Activated naive CD4-positive, alpha-beta T cell treated with anti-CD3 and anti-CD28 coated beads, Interleukin-2, amount 50 U/mL, for 72 hours (primary cell): ENCODE results near the gene EPS15. TPM values are rescaled to one million over a fixed set of nuclear protein-coding genes. Genes with fewer than 3 reads are reported as not detected.

Experiments used
- ATAC-seq, 2 donors: fragments of 150-1000 bp; cut with Tn5 transposase; 2 replicates each; pipeline ENCODE4 v1.10.0; 2021; ENCODE audit warnings: mild to moderate bottlenecking in 2 of 2, moderate library complexity in 2 of 2
- DNase-seq, 2 donors: peaks; one replicate each; pipeline ENCODE4 v3.0.0; 2021 to 2022; ENCODE audit warnings: low spot score in 2 of 2
- H3K27ac Mint-ChIP-seq, 2 donors: one replicate each; pipeline ENCODE4 v1.8.0; 2022; ENCODE audit warnings: mild to moderate bottlenecking in 2 of 2, mixed read lengths in 2 of 2
- H3K36me3 Mint-ChIP-seq, 2 donors: one replicate each; pipeline ENCODE4 v1.8.0; 2022; ENCODE audit warnings: mixed read lengths in 2 of 2
- H3K9me3 Mint-ChIP-seq, 2 donors: one replicate each; pipeline ENCODE4 v1.8.0; 2022; ENCODE audit warnings: mixed read lengths in 2 of 2
- total RNA-seq, 2 donors: library from RNA; stranded (reverse); gene quantifications; one replicate each; pipeline ENCODE4 v1.2.3, GENCODE V29; 2022

Gene EPS15
- total RNA-seq, 2 donors from 2014 or later = 56.4 to 59.9 TPM

DNA sequence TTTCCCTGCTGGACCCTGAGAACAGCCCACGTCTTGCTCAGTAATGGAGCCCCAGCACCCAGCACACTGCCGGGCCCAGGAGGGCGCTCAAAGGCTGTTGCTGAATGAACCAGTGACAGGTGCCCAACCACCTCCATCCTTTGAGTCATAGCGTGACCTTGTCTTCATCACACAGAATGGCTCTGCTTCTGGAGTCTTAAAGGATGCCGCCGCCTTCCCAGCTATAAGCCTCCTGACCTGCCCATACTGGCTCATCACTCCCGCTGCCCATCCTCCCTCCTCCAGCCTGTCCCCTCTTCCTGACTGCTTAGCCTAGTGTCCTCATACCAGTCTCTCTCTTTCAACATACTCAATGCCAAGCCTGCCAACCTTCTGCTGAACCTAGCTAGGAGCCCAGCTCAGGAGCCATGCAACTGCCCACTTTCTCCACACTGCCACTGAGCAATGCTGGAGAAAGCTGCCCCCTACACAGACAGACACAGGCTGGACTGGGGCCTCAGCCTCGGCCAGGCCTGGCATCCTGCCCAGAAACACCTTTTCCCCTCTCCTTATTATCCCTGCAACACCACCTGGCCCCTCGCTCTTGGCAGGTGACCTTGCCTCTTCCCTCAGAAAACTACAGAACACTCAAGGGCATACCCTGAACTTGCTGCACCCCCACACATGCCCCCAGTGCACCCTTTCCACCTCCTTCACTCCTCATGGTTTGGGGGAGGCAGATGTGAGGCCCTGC, 202.8 kb downstream of the EPS15 start:
- H3K36me3 Mint-ChIP-seq = no peaks in the 10 kb centered on the region
- H3K9me3 Mint-ChIP-seq = no peaks in the 10 kb centered on the region
- DNase-seq (no peak), ATAC-seq (peak; percentile 29 to 52)
- peak overlapping the region; percentile 9 to 79 for H3K27ac Mint-ChIP-seq

DNA sequence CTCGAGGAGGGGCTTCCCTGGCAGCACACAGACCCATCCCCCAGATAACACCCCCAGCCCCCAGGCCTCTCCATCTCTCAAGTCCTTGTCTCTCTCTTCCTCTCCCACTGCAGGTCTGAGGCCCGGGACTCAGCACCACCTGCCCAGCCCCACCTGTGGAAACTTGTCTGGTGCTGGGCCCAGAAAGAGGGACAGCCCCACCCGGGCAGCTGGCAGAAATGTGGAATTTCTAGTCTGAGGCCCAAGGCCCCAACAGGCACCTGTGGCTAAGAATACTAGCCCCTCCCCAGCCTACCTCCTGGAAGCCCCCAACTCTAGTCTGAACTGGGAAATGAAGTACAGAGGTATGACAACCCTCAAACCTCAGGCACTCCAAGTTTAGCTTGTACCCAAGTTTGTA, 204.1 kb downstream of the EPS15 start:
- Mint-ChIP-seq H3K9me3 (no peaks in the 10 kb centered on the region), H3K36me3 (no peaks in the 10 kb centered on the region), H3K27ac (peak overlapping the region; percentile 9 to 66)
- ATAC-seq = no peak
- DNase-seq = no peak

DNA sequence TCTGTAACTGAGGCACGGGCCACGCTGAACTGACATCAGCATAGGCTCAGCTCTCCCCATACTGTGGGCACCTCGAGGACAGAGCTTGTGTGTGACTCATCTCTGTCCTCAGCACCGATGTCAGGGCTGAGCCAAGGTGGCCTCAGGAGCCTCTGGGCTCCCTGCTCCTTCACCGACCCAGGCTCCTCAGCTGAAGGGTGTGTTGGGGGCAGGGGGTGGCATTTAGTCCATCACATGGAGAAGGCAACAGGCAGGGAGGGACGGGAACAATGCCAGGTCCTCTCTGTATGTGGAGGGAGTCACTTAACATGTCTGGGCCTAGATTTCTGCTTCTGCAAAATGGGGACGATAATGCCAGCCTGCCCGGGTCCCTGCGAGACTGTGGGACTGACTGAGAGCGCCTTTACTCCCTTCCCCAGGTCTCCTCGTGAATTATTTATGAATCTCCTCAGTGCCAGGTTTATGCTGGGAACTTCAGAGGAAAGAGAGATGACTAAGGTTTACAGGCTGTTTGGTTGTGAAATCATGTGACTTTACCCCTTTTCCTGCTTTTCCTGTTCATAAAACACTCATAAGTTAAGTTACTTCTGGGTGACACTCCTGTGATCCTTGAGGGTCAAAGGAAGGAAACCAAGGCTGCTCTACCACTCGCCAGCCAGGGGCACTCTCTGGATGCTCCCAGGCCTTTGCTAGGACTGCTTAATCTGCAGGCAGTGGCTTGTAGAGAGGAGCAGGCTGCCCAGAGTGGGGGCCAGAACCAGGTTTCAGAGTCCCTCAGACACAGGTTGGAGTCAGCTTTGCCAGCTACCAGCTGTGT, 204.9 kb downstream of the EPS15 start:
- no peaks in the 10 kb centered on the region for H3K36me3 Mint-ChIP-seq
- ATAC-seq (peak; percentile 77 to 80), DNase-seq (peak in 1 of 2 donors; percentile 24)
- H3K27ac Mint-ChIP-seq = peak overlapping the region; percentile 45 to 73
- H3K9me3 Mint-ChIP-seq = no peaks in the 10 kb centered on the region

DNA sequence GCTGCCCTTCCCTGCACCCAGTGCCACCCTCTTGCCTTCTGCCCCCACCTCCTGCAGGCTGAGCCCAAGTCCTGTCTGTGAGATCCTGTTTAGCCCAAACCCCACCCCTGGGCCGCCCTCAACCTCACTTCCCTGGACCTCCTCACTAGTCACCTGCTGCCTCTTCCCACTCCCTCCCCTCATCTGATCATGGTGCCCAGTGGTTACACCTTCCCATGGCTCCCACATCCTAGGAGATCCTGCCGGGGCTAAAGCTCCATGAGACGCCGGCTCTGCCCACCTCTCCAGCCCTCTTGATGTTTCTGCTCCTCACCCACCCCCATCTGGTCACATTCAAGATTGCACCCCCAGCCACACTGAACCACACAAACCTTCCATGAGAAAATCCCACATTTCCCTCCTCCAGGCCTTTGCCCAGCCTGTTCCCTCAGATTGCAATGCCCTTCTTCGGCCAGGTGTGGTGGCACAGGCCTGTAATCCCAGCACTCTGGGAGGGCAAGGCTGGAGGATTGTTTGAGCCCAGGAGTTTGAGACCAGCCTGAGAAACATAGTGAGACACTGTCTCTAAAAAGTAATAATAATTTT, 205.7 kb downstream of the EPS15 start:
- Mint-ChIP-seq H3K27ac (peak overlapping the region; percentile 45 to 73), H3K36me3 (no peaks in the 10 kb centered on the region), H3K9me3 (no peaks in the 10 kb centered on the region)
- ATAC-seq (no peak), DNase-seq (no peak)

DNA sequence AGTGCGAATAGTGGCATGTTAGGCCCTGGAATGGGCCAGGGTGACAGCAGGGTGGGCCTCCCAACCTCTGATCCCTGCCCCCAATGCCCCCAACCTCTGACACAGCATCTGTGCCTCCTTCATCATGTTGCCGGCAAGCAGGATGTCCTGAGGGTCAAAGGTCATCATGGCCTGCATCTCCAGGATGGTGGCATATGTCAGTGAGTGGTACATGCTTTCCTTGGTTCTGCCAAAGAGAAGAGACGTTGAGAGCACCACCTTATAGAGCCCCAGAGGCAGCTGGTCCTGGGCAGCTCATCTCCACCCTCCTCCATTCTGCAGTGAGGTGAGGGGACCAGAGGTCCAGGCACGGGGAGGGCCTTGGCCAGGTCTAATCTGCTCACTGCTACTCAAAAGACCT, 206.3 kb downstream of the EPS15 start:
- Mint-ChIP-seq H3K9me3 (no peaks in the 10 kb centered on the region), H3K36me3 (no peaks in the 10 kb centered on the region), H3K27ac (no peak overlapping the region)
- no peak for ATAC-seq
- no peak for DNase-seq

DNA sequence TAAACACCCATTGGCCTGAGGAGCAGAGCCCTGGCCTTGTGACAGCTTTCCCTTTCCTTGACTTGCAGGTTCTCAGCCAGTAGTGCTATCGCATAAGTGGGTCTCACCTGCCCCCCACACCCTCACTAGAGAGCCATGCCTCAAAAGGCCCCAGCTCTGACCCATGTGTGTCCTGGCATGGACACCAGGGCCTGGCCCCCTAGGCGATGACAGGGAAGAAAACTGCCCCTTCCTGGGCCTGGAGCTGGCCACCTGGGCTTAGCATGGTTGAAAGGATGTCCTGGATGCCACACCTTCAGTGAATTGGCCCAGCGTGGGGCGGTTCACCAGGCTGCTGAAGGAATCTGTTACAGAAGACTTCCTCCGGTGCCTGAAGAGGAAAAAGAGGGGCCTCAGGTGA, 207.2 kb downstream of the EPS15 start:
- no peaks in the 10 kb centered on the region for H3K9me3 Mint-ChIP-seq
- H3K36me3 Mint-ChIP-seq = no peaks in the 10 kb centered on the region
- ATAC-seq (no peak), DNase-seq (no peak)
- H3K27ac Mint-ChIP-seq = peak overlapping the region in 1 of 2 donors; percentile 37

DNA sequence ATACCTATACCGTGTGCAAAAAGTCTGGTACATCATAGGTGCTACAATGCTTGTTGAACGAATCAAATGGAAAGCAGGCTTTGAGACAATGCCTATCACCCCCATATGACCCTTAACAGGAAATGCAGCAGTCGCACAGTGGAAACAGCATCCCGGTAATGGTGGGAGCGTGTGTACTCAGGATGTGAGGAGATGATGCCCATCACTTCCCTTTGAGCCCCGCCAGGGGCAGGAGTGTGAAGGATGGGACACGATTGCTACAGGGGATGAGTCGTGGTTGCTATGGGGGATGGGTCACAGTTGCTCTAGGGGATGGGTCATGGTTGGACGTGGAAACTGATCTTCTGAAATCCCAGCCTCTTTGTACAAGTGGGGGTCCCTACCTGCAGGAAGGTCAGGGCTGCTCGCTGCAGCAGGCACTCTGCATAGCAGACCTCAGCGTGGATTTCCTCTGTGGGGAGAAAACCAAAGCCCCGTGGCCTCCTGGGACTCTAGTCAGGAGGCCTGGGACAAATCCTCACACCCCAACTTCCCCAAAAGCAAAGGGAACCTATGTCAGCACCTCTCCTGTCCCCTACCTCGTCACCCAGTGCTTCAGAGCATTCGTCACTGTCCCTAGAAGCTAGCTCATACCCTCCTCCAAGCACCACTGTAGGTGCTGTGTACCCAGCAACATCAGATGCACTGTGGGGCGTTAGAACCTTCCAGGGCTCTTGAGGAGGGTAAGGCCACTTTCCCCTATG, 208.0 kb downstream of the EPS15 start:
- H3K36me3 Mint-ChIP-seq = no peaks in the 10 kb centered on the region
- DNase-seq (no peak), ATAC-seq (no peak)
- no peaks in the 10 kb centered on the region for H3K9me3 Mint-ChIP-seq
- no peak overlapping the region for H3K27ac Mint-ChIP-seq

DNA sequence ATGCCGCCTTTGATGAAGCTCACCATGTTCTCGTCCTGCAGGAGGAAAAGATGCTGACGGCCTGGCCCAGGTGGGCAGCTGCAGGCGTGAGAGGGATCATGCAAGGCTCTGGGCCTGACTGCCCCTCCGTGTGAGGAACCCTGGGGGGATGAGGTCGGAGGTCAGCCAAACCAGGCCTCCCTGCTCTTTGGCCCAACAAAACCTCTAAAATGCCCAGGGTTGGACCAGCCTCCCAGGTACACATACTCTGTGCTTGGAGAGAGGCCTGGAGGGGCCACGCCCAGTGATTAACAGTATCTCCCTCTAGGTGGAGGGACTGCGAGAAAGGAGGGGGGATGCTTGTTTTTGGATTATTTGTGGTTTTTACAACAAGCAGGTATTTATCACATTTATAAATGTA, 209.8 kb downstream of the EPS15 start:
- no peaks in the 10 kb centered on the region for H3K36me3 Mint-ChIP-seq
- no peak for ATAC-seq
- H3K27ac Mint-ChIP-seq = no peak overlapping the region
- no peak for DNase-seq
- no peaks in the 10 kb centered on the region for H3K9me3 Mint-ChIP-seq

DNA sequence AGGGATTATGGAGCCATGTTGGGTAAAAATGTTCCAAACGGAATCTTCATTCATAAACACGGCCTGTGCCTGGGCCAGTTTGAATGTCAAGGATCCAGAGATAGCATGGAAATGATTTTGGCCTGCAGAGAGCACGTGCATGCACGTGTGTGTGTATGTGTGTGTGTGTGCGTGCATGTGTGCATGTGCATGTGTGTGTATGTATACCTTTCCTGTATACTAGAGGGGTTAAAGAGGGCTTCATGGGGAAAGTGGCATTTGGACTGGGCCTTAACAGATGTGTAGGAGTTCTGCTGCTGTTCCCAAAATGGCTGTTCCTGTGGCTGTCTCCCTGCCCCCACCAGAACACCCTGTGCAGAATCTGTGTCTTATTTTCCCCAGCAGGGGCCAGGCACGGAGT, 210.4 kb downstream of the EPS15 start:
- no peak for ATAC-seq
- no peak overlapping the region for H3K27ac Mint-ChIP-seq
- H3K36me3 Mint-ChIP-seq = no peaks in the 10 kb centered on the region
- H3K9me3 Mint-ChIP-seq = no peaks in the 10 kb centered on the region
- DNase-seq = no peak

DNA sequence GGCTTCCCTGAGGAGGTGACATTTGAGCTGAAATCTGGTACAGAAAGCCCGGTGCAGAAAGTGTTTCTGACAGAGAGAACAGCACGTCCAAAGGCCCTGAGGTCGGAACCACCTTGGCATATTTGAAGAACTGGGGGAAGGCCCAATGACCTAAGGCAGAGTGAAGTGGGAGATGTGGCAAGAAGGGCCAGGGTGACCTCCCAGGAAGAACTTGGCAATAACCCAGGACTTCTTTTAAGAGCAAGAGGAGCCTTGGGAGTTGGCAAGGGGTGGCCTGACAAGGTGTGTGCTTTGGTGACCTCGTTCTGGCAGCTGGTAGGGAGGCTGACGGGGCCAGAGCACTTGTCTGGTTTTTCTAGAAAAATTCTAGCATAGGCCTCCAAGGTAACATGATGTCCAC, 212.1 kb downstream of the EPS15 start:
- ATAC-seq (no peak), DNase-seq (no peak)
- Mint-ChIP-seq H3K36me3 (no peaks in the 10 kb centered on the region), H3K9me3 (no peaks in the 10 kb centered on the region), H3K27ac (peak overlapping the region in 1 of 2 donors; percentile 15)

DNA sequence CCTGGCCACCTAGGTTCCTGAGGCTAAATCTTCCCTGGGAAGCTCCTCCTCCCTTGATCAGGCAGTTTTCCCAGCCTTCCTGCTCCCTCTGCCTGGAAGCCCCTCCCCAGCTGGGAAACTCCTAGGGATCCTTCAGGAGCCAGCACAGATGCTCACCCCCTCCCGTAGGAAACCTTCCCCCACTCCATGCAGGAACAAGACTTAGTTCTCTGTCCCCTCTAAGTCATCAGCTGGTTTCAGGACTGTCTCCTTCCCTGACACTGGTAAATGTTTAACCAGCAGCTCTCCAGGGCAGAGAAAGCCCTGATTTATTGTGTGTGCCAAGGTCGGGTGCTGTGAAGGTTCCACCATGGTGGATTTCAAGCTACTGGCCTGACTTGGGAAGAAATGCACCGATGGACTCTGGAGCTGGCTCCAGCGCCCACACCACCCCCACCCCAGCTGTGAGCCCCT, 213.7 kb downstream of the EPS15 start:
- no peaks in the 10 kb centered on the region for H3K9me3 Mint-ChIP-seq
- no peak for ATAC-seq
- no peak overlapping the region for H3K27ac Mint-ChIP-seq
- no peaks in the 10 kb centered on the region for H3K36me3 Mint-ChIP-seq
- no peak for DNase-seq

DNA sequence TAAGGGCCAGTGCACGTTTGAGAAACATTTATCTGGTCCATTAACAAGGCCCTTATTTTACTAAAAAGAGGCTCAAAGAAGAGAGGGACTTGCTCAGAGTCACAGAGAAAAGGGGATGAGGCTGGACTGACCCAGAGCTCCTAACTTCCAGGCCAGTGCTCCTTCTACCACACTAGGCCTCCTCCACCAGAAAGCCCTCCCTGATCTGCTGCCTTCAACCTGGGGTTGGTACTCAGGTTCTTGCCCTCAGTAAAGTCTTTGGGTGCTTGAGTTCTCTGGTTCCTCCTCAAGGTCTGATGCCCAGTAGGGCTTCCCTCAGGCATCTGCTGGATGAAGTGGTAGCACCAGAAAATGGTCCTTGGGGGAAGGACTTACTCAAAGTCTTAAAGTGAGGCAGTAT, 214.7 kb downstream of the EPS15 start:
- Mint-ChIP-seq H3K36me3 (no peaks in the 10 kb centered on the region), H3K27ac (peak overlapping the region in 1 of 2 donors; percentile 54), H3K9me3 (no peaks in the 10 kb centered on the region)
- no peak for ATAC-seq
- no peak for DNase-seq

Other genes starting within 250 kb of the EPS15 start
- 1 to 10 TPM in 1 of 2 donors, under 1 TPM in 1; 0.61 to 1.1 TPM for gene TTC39A, start 188.7 kb downstream of the EPS15 start, total RNA-seq
- 10 to 100 TPM; 36.1 to 63.4 TPM for gene OSBPL9, start 97.8 kb upstream of the EPS15 start, total RNA-seq